Rectal smooth muscle tissue (tissue), 1 donor: ENCODE data around the gene GUCY1A2.

Experiments
- H3K27ac ChIP-seq: one replicate; pipeline ENCODE4 v1.7.0; 2013; ENCODE audit warnings: low read depth, low read length, inconsistent platforms
- H3K27me3 ChIP-seq: one replicate; pipeline ENCODE4 v1.7.0; 2013; ENCODE audit warnings: low read length; ENCODE audit not compliant: control insufficient read depth, insufficient read depth
- H3K36me3 ChIP-seq: one replicate; pipeline ENCODE4 v1.7.0; 2013; ENCODE audit warnings: low read length; ENCODE audit not compliant: control insufficient read depth, insufficient read depth
- H3K4me1 ChIP-seq: one replicate; pipeline ENCODE4 v1.7.0; 2013; ENCODE audit warnings: low read length; ENCODE audit not compliant: control insufficient read depth, insufficient read depth
- H3K4me3 ChIP-seq: one replicate; pipeline ENCODE4 v1.7.0; 2013; ENCODE audit warnings: low read length
- H3K9ac ChIP-seq: one replicate; pipeline ENCODE4 v1.7.0; 2013; ENCODE audit warnings: low read length

The GUCY1A2 gene

DNA sequence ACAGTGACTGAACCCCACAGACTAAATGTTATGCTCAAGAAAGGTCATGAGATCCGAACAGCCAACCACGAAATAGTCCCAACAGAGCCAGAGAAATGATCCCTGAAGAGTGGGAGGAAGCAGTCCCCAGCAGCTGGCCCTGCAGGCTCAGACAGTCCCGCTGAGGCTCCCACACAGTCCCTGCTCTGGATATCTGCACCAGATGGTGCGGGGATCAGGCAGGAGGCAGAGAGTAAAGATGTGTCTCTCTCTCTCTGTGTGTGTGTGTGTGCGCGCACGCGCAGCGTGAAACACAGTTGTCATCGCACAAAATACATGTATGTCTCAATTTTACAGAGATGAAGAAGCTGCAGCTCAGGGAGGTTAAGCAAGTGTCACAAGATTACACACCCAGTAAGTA is 27.9 kb downstream of the GUCY1A2 start:
- Histone ChIP-seq H3K27ac (no peak overlapping the region), H3K4me1 (no peaks in the 10 kb centered on the region), H3K27me3 (no peaks in the 10 kb centered on the region), H3K9ac (no peak overlapping the region), H3K4me3 (no peak overlapping the region), H3K36me3 (no peaks in the 10 kb centered on the region)

DNA sequence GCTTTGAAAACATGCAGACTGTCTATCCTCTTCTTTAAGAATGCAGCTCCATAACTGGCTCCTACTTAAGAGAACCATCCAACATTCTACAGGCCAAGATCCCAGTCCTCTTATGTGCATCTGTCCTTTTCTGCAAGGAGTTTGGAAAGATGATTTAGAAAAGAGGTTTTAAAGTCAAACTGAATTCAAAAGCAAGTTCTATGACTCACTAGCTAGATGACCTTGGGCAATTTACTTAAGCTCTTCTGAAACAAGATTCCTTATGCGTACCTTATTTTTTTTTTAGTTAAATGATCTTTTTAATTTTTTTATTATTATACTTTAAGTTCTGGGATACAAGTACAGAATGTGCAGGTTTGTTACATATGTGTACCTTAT is 29.2 kb downstream of the GUCY1A2 start:
- H3K27me3 ChIP-seq = no peaks in the 10 kb centered on the region
- no peak overlapping the region for H3K4me3 ChIP-seq
- no peak overlapping the region for H3K9ac ChIP-seq
- no peaks in the 10 kb centered on the region for H3K4me1 ChIP-seq
- no peak overlapping the region for H3K27ac ChIP-seq
- no peaks in the 10 kb centered on the region for H3K36me3 ChIP-seq

DNA sequence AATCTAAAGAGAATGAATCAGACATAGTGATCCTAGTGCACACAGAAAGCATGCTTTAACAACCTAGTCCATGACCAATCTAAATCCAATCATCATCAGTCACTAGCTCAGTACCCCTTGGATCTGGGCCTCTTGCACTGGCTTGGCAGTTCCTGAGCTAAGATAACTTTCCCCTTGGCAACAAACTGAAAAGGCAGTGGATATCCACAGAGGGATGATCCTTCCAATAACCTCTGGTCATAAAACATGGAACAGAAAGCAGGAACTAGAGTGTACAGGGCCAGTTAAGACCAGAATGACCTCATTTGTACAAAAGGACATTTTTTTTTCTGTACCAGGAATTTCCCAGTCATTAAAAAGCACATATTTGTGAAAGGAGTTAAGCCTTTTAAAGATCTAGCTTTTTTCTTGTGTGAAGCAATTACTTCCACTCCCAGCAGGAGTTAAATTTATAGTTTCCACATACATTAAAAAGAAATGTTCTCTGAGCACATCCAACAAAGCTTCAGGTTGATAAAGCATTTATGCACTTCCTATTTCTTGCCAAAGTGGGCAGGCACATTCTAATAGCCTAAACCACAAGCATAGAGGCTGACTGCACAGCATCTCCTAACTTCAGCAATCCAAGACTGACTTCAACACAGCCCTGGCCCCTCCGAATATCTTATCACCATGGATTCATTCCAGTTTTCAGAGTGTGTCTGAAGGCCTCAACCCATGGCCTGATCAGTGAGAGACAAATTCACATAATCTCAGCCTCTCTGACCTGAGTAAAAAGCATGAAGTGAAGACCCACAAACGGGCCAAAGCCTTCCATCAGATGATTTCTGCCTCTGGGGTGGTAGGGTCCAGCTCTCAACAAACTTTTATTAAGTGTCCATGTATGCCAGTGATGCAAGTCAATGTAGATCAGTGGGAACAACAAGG is 29.9 kb downstream of the GUCY1A2 start:
- no peak overlapping the region for H3K4me3 ChIP-seq
- H3K27ac ChIP-seq = no peak overlapping the region
- H3K36me3 ChIP-seq = no peaks in the 10 kb centered on the region
- no peaks in the 10 kb centered on the region for H3K4me1 ChIP-seq
- H3K9ac ChIP-seq = no peak overlapping the region
- no peaks in the 10 kb centered on the region for H3K27me3 ChIP-seq

DNA sequence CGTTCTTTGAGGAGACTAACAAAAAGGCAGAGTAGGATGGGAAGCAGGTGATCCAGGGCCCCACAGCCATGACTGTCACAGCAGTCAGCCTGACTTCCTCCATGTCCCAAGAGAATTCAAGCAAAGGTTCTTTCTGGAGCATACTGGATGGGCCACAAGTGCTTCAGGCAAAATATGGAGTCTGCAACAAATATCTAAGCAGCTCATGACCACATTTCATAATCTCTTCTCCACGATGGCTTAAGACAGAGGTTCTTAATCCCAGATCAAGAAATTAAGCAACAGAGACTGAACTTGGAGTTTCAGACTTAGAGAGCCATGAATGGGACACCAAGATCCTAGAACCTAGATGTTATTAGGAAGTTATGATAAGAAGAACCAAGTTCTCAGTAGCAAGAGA is 31.6 kb downstream of the GUCY1A2 start:
- Histone ChIP-seq H3K27ac (no peak overlapping the region), H3K36me3 (no peaks in the 10 kb centered on the region), H3K9ac (no peak overlapping the region), H3K27me3 (no peaks in the 10 kb centered on the region), H3K4me3 (no peak overlapping the region), H3K4me1 (no peaks in the 10 kb centered on the region)

DNA sequence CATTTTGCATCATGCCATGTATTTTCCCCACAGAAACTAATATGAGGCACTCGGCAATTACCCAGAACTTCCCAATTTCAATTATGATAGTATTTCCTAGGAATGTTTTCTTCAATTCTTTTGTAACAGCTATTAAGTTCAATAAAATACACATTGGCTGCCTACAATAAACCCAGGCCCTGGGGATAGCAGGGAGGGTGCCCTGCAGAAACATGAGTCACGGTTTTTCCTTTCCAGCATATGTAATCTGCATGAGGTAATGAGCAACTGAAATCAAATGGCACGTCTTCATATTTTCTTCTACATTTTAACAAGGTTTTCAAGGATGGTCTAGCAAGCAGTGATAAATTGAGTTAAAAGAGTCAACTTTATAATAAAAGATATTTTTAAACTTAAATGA is 32.0 kb downstream of the GUCY1A2 start:
- Histone ChIP-seq H3K27me3 (no peaks in the 10 kb centered on the region), H3K27ac (no peak overlapping the region), H3K4me3 (no peak overlapping the region), H3K36me3 (no peaks in the 10 kb centered on the region), H3K9ac (no peak overlapping the region), H3K4me1 (no peaks in the 10 kb centered on the region)

DNA sequence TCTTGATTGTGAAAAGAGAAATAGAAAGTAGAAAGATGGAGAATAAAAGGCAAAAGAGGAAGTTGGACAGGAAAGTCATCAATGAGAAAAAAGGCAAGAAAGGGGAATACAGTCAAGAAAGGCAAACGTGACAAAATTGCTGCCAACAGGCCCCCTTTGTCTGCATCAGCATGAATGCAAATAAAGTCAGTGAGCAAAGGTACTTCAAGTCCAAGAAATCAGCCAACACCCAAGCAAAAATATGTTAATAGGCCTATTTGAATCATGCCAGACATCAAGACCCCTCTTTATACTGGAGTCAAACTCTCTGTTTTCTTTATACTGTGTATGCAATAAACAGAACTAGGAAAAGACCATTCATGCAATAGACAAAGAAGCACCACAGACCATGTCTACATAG is 34.3 kb downstream of the GUCY1A2 start:
- H3K4me3 ChIP-seq = no peak overlapping the region
- no peaks in the 10 kb centered on the region for H3K4me1 ChIP-seq
- no peaks in the 10 kb centered on the region for H3K36me3 ChIP-seq
- H3K27ac ChIP-seq = no peak overlapping the region
- no peak overlapping the region for H3K9ac ChIP-seq
- H3K27me3 ChIP-seq = no peaks in the 10 kb centered on the region

DNA sequence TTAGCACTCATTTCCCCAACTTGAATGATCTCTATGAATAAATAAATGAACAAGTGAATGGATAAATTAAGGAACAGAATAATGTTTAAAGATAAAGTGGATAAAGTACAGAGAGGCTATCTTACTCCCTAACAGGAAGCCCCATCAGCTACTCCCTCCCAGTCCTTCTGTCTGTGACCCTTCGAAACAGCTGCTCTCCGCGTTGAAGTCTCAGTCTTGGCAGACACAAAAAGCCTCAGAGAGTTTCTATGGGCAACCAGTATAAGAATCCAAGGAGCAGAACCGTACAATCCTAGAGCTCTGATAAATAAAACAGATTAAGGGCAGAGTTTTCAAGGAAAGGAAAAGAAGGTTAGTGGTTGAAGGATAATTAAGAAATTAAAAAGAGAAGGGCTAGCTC is 35.0 kb downstream of the GUCY1A2 start:
- no peak overlapping the region for H3K9ac ChIP-seq
- H3K4me1 ChIP-seq = no peaks in the 10 kb centered on the region
- no peaks in the 10 kb centered on the region for H3K27me3 ChIP-seq
- no peak overlapping the region for H3K4me3 ChIP-seq
- no peaks in the 10 kb centered on the region for H3K36me3 ChIP-seq
- H3K27ac ChIP-seq = no peak overlapping the region

DNA sequence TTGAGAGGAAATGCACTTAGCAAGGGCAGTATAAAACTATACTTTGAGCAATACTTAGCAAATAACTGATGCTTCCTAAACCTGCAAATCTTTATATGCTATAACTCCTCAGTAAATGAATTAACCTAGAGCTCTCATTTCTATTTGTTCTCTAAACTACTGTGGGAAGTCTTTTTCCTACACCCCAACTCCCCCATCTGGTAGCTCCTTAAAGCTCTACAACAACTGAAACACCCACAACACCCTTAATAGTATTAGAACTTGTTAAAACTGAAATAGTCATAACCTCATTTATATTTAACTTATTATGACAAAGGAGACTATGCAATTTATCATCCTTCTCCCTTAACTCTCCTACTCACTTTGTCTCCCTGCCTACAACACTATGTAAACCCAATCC is 43.4 kb downstream of the GUCY1A2 start:
- H3K27ac ChIP-seq = no peak overlapping the region
- H3K36me3 ChIP-seq = no peaks in the 10 kb centered on the region
- no peak overlapping the region for H3K9ac ChIP-seq
- H3K4me1 ChIP-seq = no peaks in the 10 kb centered on the region
- H3K27me3 ChIP-seq = no peaks in the 10 kb centered on the region
- H3K4me3 ChIP-seq = no peak overlapping the region

DNA sequence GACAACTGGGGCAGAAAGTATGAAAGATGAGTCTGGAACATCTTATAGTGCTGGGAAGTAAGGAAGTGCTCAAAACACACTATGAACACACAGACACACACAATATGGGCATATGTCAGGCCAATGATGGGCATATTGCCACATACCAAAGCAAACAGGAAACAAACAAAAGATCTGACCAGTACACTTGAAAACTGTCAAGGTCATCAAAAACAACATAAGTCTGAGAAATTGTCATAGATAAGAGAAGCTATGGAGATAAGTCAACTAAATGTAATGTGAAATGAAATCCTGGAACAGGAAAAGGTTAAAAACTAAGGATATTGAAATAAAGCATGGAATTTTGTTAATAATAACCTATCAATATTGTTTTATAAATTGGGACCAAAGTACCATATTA is 46.4 kb downstream of the GUCY1A2 start:
- no peaks in the 10 kb centered on the region for H3K27me3 ChIP-seq
- H3K27ac ChIP-seq = no peak overlapping the region
- no peak overlapping the region for H3K9ac ChIP-seq
- no peaks in the 10 kb centered on the region for H3K4me1 ChIP-seq
- no peak overlapping the region for H3K4me3 ChIP-seq
- no peaks in the 10 kb centered on the region for H3K36me3 ChIP-seq

DNA sequence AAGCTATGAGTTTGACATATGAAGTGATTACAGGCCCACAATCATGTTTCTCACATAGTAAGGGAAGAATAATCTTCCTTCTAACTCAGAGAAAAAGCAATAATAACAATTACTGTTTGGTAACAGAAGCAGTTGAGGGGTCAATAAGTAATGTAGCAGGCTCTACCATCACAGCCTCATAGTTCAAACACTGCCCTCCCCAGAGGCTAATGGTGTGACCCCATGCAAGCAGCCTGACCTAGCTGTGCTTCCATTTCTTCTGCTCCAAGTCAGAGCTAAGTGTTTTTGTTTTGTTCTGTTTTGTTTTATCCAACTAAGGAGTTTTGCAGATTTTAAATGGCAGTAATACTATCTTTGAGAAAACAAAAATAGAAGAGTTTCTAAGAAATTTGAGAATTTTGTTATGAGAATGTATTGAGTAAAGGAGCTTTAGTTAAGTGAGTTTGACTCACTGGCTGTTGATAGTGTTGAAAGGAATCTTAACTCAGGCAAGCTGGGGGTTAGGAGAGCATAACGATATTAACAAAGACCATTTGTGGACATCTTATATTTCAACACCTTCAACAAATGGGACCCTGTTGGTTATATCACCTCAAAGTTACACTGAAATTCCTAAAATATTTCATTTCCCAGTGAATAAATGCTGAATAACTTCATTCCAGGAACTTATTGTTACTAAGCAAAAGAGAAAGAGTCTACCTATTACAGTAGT is 48.5 kb downstream of the GUCY1A2 start:
- no peaks in the 10 kb centered on the region for H3K36me3 ChIP-seq
- no peaks in the 10 kb centered on the region for H3K4me1 ChIP-seq
- H3K27me3 ChIP-seq = no peaks in the 10 kb centered on the region
- no peak overlapping the region for H3K9ac ChIP-seq
- H3K27ac ChIP-seq = no peak overlapping the region
- H3K4me3 ChIP-seq = no peak overlapping the region

DNA sequence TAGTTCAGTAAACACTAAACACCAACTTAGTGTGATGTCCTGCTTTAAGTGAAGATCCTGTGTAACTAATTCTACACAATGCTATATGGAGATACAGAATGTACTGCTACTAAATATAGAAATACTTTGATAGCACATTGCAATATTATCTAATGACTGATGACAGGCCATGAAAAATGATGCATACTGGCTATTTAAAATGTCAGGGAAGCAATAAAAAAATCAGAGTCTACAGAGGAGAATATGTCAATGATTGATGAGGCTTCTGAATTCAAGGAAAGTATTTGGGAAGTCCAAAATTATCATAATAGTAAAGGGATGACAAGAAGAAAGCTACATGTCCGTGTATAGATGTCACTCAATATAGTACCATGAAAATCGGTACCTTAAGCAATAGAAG is 55.3 kb downstream of the GUCY1A2 start:
- H3K36me3 ChIP-seq = no peaks in the 10 kb centered on the region
- H3K4me1 ChIP-seq = no peaks in the 10 kb centered on the region
- H3K27ac ChIP-seq = no peak overlapping the region

DNA sequence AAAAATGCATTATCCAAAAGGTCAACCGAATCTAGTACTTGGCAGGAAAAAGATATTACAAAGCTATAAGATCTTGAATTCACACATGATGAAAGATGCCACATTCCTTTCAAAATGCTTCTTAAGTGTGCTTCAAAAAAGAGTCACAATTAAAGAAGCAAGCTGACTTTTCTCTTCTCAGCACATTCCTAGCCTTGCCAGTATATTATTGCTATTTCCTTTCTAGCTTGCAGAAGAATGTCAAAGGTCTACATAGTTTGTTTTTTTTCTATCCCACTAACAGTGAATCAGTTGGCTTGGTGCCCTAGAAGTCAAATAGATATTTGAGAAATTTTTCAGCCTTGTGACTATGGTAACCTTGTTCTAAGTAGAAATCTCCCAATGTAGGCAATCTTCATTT is 56.8 kb downstream of the GUCY1A2 start:
- H3K9ac ChIP-seq = no peak overlapping the region

More for the DNA sequence above, 55.3 kb downstream of the GUCY1A2 start:
- Histone ChIP-seq H3K9ac (no peak overlapping the region), H3K27me3 (no peaks in the 10 kb centered on the region), H3K4me3 (no peak overlapping the region)

DNA sequence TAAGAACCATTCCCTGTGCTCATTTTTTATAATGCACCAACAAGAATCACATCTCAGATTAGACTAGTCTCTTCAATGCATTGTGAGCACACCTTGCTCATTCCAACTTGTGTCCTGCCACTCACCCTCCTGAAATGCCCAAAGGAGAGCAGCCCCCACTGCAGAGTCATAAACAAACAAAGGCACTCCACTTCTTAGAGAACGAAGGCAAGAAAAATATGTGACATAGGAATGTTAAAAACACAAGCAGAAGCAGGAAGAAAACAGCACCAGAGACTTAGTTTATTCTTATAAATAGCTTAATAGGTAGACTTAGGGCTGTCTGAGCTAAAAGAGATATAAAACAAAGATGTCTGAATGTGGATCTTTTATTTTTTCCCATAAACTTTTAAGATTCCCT is 57.2 kb downstream of the GUCY1A2 start:
- H3K27me3 ChIP-seq = no peaks in the 10 kb centered on the region
- no peaks in the 10 kb centered on the region for H3K36me3 ChIP-seq
- no peak overlapping the region for H3K27ac ChIP-seq
- no peak overlapping the region for H3K9ac ChIP-seq
- no peak overlapping the region for H3K4me3 ChIP-seq
- H3K4me1 ChIP-seq = no peaks in the 10 kb centered on the region

More for the DNA sequence above, 56.8 kb downstream of the GUCY1A2 start:
- Histone ChIP-seq H3K4me3 (no peak overlapping the region), H3K27ac (no peak overlapping the region), H3K27me3 (no peaks in the 10 kb centered on the region), H3K4me1 (no peaks in the 10 kb centered on the region), H3K36me3 (no peaks in the 10 kb centered on the region)
